C4-2B (cell line): ENCODE results near the gene SLC24A3.

Experiments used
- H3K27ac ChIP-seq: fragments of 450-650 bp; 2 replicates; pipeline ENCODE4 v1.5.1; 2017
- CTCF ChIP-seq: fragments of 450-650 bp; conservative IDR thresholded peaks from 2 replicates; pipeline ENCODE4 v1.5.1; 2017; ENCODE audit warnings: mild to moderate bottlenecking
- ZFX ChIP-seq: fragments of 450-650 bp; IDR thresholded peaks from 2 replicates; pipeline ENCODE4 v1.6.1; 2017

SLC24A3 gene

GRCh38 chr20:19765913-19766312, 553.5 kb downstream of the SLC24A3 start:
- no peak overlapping the region for H3K27ac ChIP-seq
- TF ChIP-seq ZFX (no peak), CTCF (no peak)

- H3K27ac ChIP-seq: no peak overlapping the region
- no peak for TF ChIP-seq CTCF
These were observed 554.6 kb downstream of the SLC24A3 start for GRCh38 chr20:19767070-19767469.

DNA sequence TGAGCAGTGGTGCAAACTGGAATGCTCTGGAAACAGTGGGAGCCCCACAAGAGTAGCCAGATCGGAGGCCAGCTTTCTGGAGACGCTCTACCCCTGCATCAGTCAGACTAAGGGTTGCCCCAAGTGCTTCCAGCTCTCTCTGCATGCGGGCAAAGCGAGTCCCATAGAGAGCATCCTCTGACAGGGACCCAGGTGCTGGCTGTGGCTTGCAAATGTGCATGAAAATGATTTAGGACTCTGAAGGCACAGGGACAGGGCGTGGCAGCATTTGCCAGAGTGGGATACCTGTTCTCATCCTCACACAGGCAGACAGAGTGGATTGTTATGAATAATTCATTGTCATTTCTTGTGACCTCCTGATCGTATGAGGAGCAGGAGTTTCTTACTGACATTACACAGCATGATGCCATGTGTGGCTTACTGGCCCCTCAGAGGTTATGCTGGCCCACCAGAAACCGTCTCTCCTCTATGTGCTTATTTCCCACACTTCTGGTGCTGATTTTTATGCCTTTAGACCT, 555.9 kb downstream of the SLC24A3 start:
- TF ChIP-seq CTCF: no peak
- TF ChIP-seq ZFX: no peak
- H3K27ac ChIP-seq: no peak overlapping the region

DNA sequence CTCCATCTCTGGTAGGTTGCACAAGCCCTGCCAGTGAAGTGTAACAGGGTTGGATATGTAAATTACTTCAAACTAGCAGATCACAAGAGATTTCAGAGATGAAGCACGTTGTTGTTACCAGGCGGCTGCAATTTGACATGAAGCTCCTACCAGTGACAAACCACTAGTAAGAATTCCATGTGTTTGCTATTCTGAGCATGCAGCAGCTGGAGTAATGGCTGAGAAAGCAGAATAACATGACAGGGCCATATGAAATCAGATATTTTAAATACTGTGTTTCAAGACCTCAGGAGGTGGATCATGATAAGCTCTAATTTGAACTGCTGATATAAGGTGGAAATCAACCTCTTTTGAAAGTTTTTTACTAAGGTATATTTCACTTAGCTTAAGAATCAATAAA, 557.1 kb downstream of the SLC24A3 start:
- no peak overlapping the region for H3K27ac ChIP-seq
- TF ChIP-seq CTCF (no peak), ZFX (no peak)

GRCh38 chr20:19770375-19770774, 557.9 kb downstream of the SLC24A3 start:
- H3K27ac ChIP-seq: no peak overlapping the region
- TF ChIP-seq ZFX: no peak
- no peak for TF ChIP-seq CTCF

DNA sequence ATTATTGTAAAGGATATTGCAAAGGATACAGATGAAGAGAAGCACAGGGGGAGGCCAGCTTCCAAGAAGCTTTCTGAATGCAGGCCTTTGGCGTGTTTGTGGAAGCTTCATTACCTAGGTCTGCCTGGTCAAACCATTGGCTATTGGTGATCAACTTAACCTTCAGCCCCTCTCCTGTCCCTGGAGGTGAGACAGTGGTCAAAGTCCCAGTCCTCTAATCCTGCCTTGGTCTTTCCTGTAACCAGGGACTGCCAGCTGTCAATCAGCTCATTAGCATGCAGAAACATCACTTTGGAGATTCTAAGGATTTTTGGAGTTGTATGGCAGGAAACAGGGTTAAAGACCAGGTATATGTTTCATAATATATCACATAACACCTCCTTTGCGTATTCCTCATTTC, 558.6 kb downstream of the SLC24A3 start:
- no peak overlapping the region for H3K27ac ChIP-seq
- TF ChIP-seq ZFX: no peak
- no peak for TF ChIP-seq CTCF
